Endothelial cell of umbilical vein (primary cell): ENCODE measurements around the gene NEU4. TPM values are rescaled to one million over a fixed set of nuclear protein-coding genes. Genes with fewer than 3 reads are reported as not detected.

Source experiments
- BruUV-seq: library from RNA; stranded (reverse); fragments of 400-500 nt; replicated peaks from 2 replicates; lab custom pipeline; 2021; lab: Mats Ljungman, UMichigan
- CTCF ChIA-PET: fragments of 300-600, 350-600 bp; sonication (Branson Sonifier 250); formaldehyde crosslinking; loops from one replicate; lab custom pipeline; 2021; ENCODE audit warnings: antibody characterized with exemption, inconsistent platforms; lab: Charles Lee
- POLR2A ChIA-PET: fragments of 300-600, 350-600 bp; sonication (Branson Sonifier 250); formaldehyde crosslinking; loops from one replicate; lab custom pipeline; 2021; ENCODE audit warnings: antibody characterized with exemption, inconsistent platforms; lab: Charles Lee
- DNase-seq: peaks from one replicate; pipeline ENCODE4 v3.0.0-alpha.2; 2011; ENCODE audit warnings: low read depth, low spot score
- FAIRE-seq: peaks from 2 replicates; lab custom pipeline; 2011; peaks lifted over from hg19 to GRCh38; lab: Jason Lieb, UNC
- H2AFZ ChIP-seq: 2 replicates; pipeline ENCODE4 v1.6.0; 2012; ENCODE audit warnings: low read depth, low read length, control low read depth, inconsistent platforms
- H3K27ac ChIP-seq: 2 replicates; pipeline ENCODE4 v1.5.1; 2011; ENCODE audit warnings: low read depth, mild to moderate bottlenecking, control low read depth, low read length, moderate library complexity; ENCODE audit not compliant: insufficient read depth
- H3K27me3 ChIP-seq, 2 experiments: 2 replicates each; pipeline versions ENCODE4 v1.6.0 to v1.6.1; 2011; ENCODE audit warnings: low read length in 2 of 2, mixed read lengths in 1 of 2; ENCODE audit not compliant: control insufficient read depth in 2 of 2, insufficient read depth in 2 of 2
- H3K36me3 ChIP-seq, 2 experiments: 2 replicates in 1 of 2; 3 replicates in 1 of 2; pipeline ENCODE4 v1.5.1; 2011; ENCODE audit warnings: low read length in 2 of 2, mild to moderate bottlenecking in 1 of 2, moderate library complexity in 1 of 2; ENCODE audit not compliant: control insufficient read depth in 2 of 2, insufficient read depth in 2 of 2; ENCODE audit errors: extremely low read depth in 1 of 2
- H3K4me1 ChIP-seq: 3 replicates; pipeline ENCODE4 v1.5.1; 2011; ENCODE audit warnings: mild to moderate bottlenecking, low read length; ENCODE audit not compliant: control insufficient read depth, insufficient read depth; ENCODE audit errors: extremely low read depth
- H3K4me2 ChIP-seq: 2 replicates; pipeline ENCODE4 v1.6.1; 2011; ENCODE audit warnings: low read length, control low read depth, mixed read lengths; ENCODE audit not compliant: insufficient read depth
- H3K4me3 ChIP-seq, 3 experiments: fragments of 200-600 bp in 1 of 3; sonication (generic), shearing (Covaris generic) in 1 of 3; replicated peaks in 1 of 3; 2 replicates each; pipeline ENCODE4 v1.5.1; 2011 to 2016; ENCODE audit warnings: control low read depth in 3 of 3, low read length in 3 of 3, mild to moderate bottlenecking in 2 of 3, inconsistent platforms in 1 of 3, low read depth in 1 of 3, moderate library complexity in 1 of 3; ENCODE audit not compliant: insufficient read depth in 1 of 3
- H3K79me2 ChIP-seq: 2 replicates; pipeline ENCODE4 v1.6.0; 2012; ENCODE audit warnings: low read length, inconsistent platforms; ENCODE audit not compliant: control insufficient read depth, insufficient read depth
- H3K9ac ChIP-seq: replicated peaks from 2 replicates; pipeline ENCODE3; 2011; ENCODE audit warnings: low read length, control low read depth; ENCODE audit not compliant: insufficient read depth; ENCODE audit errors: extremely low read depth
- H3K9me1 ChIP-seq: replicated peaks from 3 replicates; pipeline ENCODE4 v1.6.0; 2011; ENCODE audit warnings: mild to moderate bottlenecking, low read length; ENCODE audit not compliant: control insufficient read depth, insufficient read depth; ENCODE audit errors: extremely low read depth
- H3K9me3 ChIP-seq: replicated peaks from 2 replicates; pipeline ENCODE4 v1.5.1; 2012; ENCODE audit warnings: low read length, inconsistent platforms; ENCODE audit not compliant: control insufficient read depth, insufficient read depth
- H4K20me1 ChIP-seq: replicated peaks from 2 replicates; pipeline ENCODE3; 2011; ENCODE audit warnings: mild to moderate bottlenecking, low read length; ENCODE audit not compliant: control insufficient read depth, insufficient read depth; ENCODE audit errors: extremely low read depth
- EZH2 ChIP-seq: IDR thresholded peaks from 2 replicates; pipeline ENCODE4 v1.6.1; 2012; ENCODE audit warnings: borderline replicate concordance, low read depth, mild to moderate bottlenecking, moderate library complexity, low read length, inconsistent platforms; ENCODE audit not compliant: severe bottlenecking
- FOS ChIP-seq: IDR thresholded peaks from 2 replicates; pipeline ENCODE4 v1.6.1; 2011; ENCODE audit warnings: mild to moderate bottlenecking, low read length, moderate library complexity, borderline replicate concordance; ENCODE audit not compliant: insufficient read depth
- GATA2 ChIP-seq: IDR thresholded peaks from 2 replicates; pipeline ENCODE4 v1.7.0; 2011; ENCODE audit warnings: low read depth, mild to moderate bottlenecking, moderate library complexity, mixed read lengths, low read length; ENCODE audit not compliant: insufficient read length, insufficient read depth
- JUN ChIP-seq: IDR thresholded peaks from 2 replicates; pipeline ENCODE4 v1.6.1; 2011; ENCODE audit warnings: borderline replicate concordance, low read depth; ENCODE audit not compliant: insufficient read length, insufficient read depth
- MYC ChIP-seq: IDR thresholded peaks from one replicate; pipeline ENCODE4 v1.6.1; 2011; ENCODE audit warnings: mild to moderate bottlenecking, low read depth, low read length
- POLR2A ChIP-seq: IDR thresholded peaks from 2 replicates; pipeline ENCODE4 v1.6.1; 2012; ENCODE audit warnings: low read depth, mild to moderate bottlenecking, control low read depth, low read length
- POLR2AphosphoS5 ChIP-seq: IDR thresholded peaks from 2 replicates; pipeline ENCODE4 v1.6.1; 2012; ENCODE audit warnings: low read depth, mild to moderate bottlenecking, control low read depth, low read length, moderate library complexity; ENCODE audit not compliant: insufficient read depth
- dilution Hi-C: fragments of 300-500 bp; cut with MboI; formaldehyde crosslinking; loops from one replicate; pipeline ENCODE4 v1.15.0; 2019; ENCODE audit warnings: low sequenced_read_pairs; ENCODE audit not compliant: extremely low pct_ligation_motif_present
- intact Hi-C: fragments of 100-400 bp; cut with micrococcal nuclease; formaldehyde crosslinking; loops from one replicate; pipeline ENCODE4 v1.10.0; 2022
- polyA plus RNA-seq, 4 experiments: library from polyadenylated mRNA; depleted of rRNA in 3 of 4; stranded (reverse) in 3 of 4; unstranded in 1 of 4; fragments of >200 nt; gene quantifications; 2 replicates each; pipeline versions ENCODE4 v1.2.1 to v1.2.3, GENCODE V29; 2011 to 2012; ENCODE audit warnings: missing spikeins in 1 of 4
- total RNA-seq: library from RNA; stranded (reverse); gene quantifications from 2 replicates; pipeline ENCODE4 v1.2.3, GENCODE V29; 2021
- TF ChIP-seq, protein P1 (sequence below), 2 donors: IDR thresholded peaks; 1 replicate in 1 of 2; 2 replicates in 1 of 2; pipeline ENCODE4 v1.5.1; 2011; ENCODE audit warnings: low read length in 2 of 2, mild to moderate bottlenecking in 2 of 2, moderate library complexity in 2 of 2, control low read depth in 1 of 2, inconsistent platforms in 1 of 2, low read depth in 1 of 2; ENCODE audit not compliant: insufficient read depth in 1 of 2; ENCODE audit errors: extremely low read depth in 1 of 2
- TF ChIP-seq, protein P2 (sequence below): IDR thresholded peaks from 2 replicates; pipeline ENCODE4 v1.6.1; 2011; ENCODE audit not compliant: insufficient read depth, insufficient read length

The NEU4 gene
- total and polyA plus RNA-seq, 2 donors (not counting 3 experiments of a cell fraction or from before 2014, with no cell fraction given): not detected

DNA sequence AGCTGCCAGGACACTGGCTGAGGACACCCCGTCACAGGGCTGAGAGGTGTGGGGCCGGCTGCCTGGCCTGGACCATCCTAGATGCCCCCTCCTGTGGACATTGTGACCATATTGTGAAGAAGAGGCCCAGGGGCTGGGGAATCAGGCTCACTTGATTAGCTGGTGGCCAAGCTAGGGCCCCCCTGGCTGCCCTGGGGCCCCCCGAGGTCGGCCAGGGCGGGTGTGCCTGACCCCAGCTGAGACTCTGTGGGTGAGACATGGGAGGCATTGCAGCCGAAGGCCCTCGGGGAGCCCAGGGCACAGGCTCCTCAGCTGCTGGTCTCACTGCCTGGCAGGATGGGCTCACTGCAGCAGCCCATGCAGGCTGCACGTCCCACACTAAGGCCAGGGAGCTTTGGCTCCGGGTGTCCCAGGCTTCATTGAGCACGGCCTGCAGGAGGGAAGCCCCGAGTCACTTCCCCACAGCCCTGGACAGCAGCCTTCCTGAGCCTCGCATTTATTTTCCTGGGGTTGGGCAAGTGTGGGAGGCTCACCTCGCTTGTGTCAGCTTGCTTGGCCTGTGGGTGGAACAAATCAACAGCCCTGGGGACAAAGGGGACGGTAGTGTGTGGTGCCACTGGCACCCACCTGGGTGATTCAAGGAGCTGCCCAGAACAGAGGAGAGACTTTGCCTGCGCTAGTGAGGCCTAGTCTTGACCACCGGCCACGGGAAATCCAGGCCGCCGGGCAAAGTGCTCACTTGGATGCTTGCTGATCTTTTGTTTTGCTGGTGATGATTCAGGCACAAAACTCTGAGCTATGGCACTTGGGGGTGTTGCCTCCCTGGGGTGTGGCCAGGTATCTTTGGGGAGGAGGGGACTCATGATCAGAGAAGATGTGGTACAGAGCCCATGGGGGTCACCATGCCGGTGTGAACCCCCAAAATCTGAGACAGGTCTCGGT is 31.0 kb upstream of the NEU4 start:
- CTCF ChIA-PET: no interaction called here
- no peaks in the 10 kb centered on the region for H4K20me1 ChIP-seq
- no TSS peak for BruUV-seq
- DNase-seq: no peak
- dilution Hi-C loops: no loop called here
- H3K4me3 ChIP-seq: no peak overlapping the region
- TF ChIP-seq FOS (no peak), POLR2A (no peak), JUN (no peak), GATA2 (no peak), POLR2AphosphoS5 (no peak), EZH2 (no peak), MYC (no peak)
- TF ChIP-seq, protein P1, sequence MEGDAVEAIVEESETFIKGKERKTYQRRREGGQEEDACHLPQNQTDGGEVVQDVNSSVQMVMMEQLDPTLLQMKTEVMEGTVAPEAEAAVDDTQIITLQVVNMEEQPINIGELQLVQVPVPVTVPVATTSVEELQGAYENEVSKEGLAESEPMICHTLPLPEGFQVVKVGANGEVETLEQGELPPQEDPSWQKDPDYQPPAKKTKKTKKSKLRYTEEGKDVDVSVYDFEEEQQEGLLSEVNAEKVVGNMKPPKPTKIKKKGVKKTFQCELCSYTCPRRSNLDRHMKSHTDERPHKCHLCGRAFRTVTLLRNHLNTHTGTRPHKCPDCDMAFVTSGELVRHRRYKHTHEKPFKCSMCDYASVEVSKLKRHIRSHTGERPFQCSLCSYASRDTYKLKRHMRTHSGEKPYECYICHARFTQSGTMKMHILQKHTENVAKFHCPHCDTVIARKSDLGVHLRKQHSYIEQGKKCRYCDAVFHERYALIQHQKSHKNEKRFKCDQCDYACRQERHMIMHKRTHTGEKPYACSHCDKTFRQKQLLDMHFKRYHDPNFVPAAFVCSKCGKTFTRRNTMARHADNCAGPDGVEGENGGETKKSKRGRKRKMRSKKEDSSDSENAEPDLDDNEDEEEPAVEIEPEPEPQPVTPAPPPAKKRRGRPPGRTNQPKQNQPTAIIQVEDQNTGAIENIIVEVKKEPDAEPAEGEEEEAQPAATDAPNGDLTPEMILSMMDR (IDR thresholded peaks at IDR 0.05; ENCODE audit: extremely low read depth in 1 of 2, insufficient read depth in 1 of 2, low read depth in 1 of 2, low read length in 2 of 2): no peak
- TF ChIP-seq, protein P2, sequence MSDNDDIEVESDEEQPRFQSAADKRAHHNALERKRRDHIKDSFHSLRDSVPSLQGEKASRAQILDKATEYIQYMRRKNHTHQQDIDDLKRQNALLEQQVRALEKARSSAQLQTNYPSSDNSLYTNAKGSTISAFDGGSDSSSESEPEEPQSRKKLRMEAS: no peak
- H3K9ac ChIP-seq: no peak overlapping the region
- H3K9me1 ChIP-seq: no peaks in the 10 kb centered on the region
- H3K27ac ChIP-seq: no peak overlapping the region
- H3K36me3 ChIP-seq: no peaks in the 10 kb centered on the region
- H3K4me2 ChIP-seq: no peak overlapping the region
- no peaks in the 10 kb centered on the region for H3K9me3 ChIP-seq
- intact Hi-C loops: no loop called here
- H3K4me1 ChIP-seq: peaks cover 3% of the 10 kb centered on the region
- POLR2A ChIA-PET: no interaction called here
- no peaks in the 10 kb centered on the region for H3K79me2 ChIP-seq
- no peak overlapping the region for H2AFZ ChIP-seq
- no peak for FAIRE-seq
- no peaks in the 10 kb centered on the region for H3K27me3 ChIP-seq
